Ovary (tissue), 3 donors: ENCODE data around the gene RGS2.

ENCODE experiments used
- CTCF ChIP-seq, 3 donors: fragments of 450-650 bp in 2 of 3; fragments of 200-600 bp in 1 of 3; IDR thresholded peaks; one replicate each; pipeline versions ENCODE4 v1.5.1 to v1.8.0; 2016 to 2022; ENCODE audit warnings: antibody characterized with exemption in 3 of 3, mild to moderate bottlenecking in 1 of 3
- EP300 ChIP-seq: sonication (generic); formaldehyde crosslinking; IDR thresholded peaks from one replicate; pipeline ENCODE4 v1.6.1; 2017; ENCODE audit warnings: antibody characterized with exemption
- POLR2A ChIP-seq: fragments of 450-650 bp; IDR thresholded peaks from one replicate; pipeline ENCODE4 v1.6.1; 2017; ENCODE audit warnings: antibody characterized with exemption, mild to moderate bottlenecking, moderate library complexity
- donor health status: DM: no; HTN: no; CAD: no.

GRCh38 chr1:192860478-192861185 is 51.8 kb downstream of the RGS2 start:
- no peak for TF ChIP-seq CTCF (IDR thresholded peaks at IDR 0.05)
- TF ChIP-seq POLR2A, result no peak
- TF ChIP-seq EP300, result no peak
